DOHH2 (cell line): ENCODE data around the gene PROB1.
"Not testable (repeated sequence)": the region's sequence is repeated elsewhere in the genome, so short reads cannot be mapped to it uniquely, and the experiment has no call there.

Experiments used
- H3F3A ChIP-seq: fragments of 200-600 bp; sonication (generic), shearing (Covaris generic); 2 replicates; pipeline ENCODE4 v1.6.0; 2016; ENCODE audit warnings: antibody characterized with exemption, mild to moderate bottlenecking; ENCODE audit not compliant: control insufficient read depth, insufficient read depth
- H3K27ac ChIP-seq: fragments of 200-600 bp; sonication (generic); 2 replicates; pipeline ENCODE4 v1.5.1; 2014; ENCODE audit warnings: low read depth, mild to moderate bottlenecking, low read length, moderate library complexity
- H3K27me3 ChIP-seq: fragments of 200-600 bp; sonication (generic); 2 replicates; pipeline ENCODE4 v1.6.1; 2014; ENCODE audit warnings: mild to moderate bottlenecking, low read length, mixed read lengths; ENCODE audit not compliant: control insufficient read depth
- H3K36me3 ChIP-seq: fragments of 200-600 bp; sonication (generic); 2 replicates; pipeline ENCODE4 v1.6.1; 2014; ENCODE audit warnings: mild to moderate bottlenecking, low read length, moderate library complexity, mixed read lengths; ENCODE audit not compliant: control insufficient read depth
- H3K4me1 ChIP-seq: fragments of 200-600 bp; sonication (generic); 2 replicates; pipeline ENCODE4 v1.6.1; 2014; ENCODE audit warnings: mild to moderate bottlenecking, low read length, mixed read lengths; ENCODE audit not compliant: control insufficient read depth
- H3K4me2 ChIP-seq: fragments of 200-600 bp; sonication (generic); 2 replicates; pipeline ENCODE4 v1.6.0; 2014; ENCODE audit warnings: mild to moderate bottlenecking, low read length, moderate library complexity
- H3K4me3 ChIP-seq: fragments of 200-600 bp; sonication (generic); 2 replicates; pipeline ENCODE4 v1.5.1; 2014; ENCODE audit warnings: mild to moderate bottlenecking, low read length, mixed read lengths
- H3K79me2 ChIP-seq: fragments of 200-600 bp; sonication (generic); 2 replicates; pipeline ENCODE4 v1.6.1; 2014; ENCODE audit warnings: mild to moderate bottlenecking, low read length, mixed read lengths; ENCODE audit not compliant: control insufficient read depth
- H3K9me2 ChIP-seq: fragments of 200-600 bp; sonication (generic); replicated peaks from 2 replicates; pipeline ENCODE4 v1.6.1; 2014; ENCODE audit warnings: mild to moderate bottlenecking, low read length, mixed read lengths; ENCODE audit not compliant: control insufficient read depth
- H3K9me3 ChIP-seq: fragments of 200-600 bp; sonication (generic); 2 replicates; pipeline ENCODE4 v1.6.1; 2014; ENCODE audit warnings: antibody characterized with exemption, low read length, mixed read lengths; ENCODE audit not compliant: control insufficient read depth, insufficient read depth
- H4K20me1 ChIP-seq: fragments of 200-600 bp; sonication (generic); 2 replicates; pipeline ENCODE4 v1.6.0; 2014; ENCODE audit warnings: low read depth, mild to moderate bottlenecking, antibody characterized with exemption, low read length, moderate library complexity; ENCODE audit not compliant: control insufficient read depth, insufficient read depth
- EZH2phosphoT487 ChIP-seq: fragments of 200-600 bp; sonication (generic); IDR thresholded peaks from 2 replicates; pipeline ENCODE4 v1.6.1; 2017; ENCODE audit warnings: borderline replicate concordance, mild to moderate bottlenecking, antibody characterized with exemption, low read length, moderate library complexity, mixed read lengths
- TF ChIP-seq, protein P1 (sequence below): fragments of 200-600 bp; sonication (generic); IDR thresholded peaks from one replicate; pipeline ENCODE4 v1.5.1; 2014; ENCODE audit warnings: antibody characterized with exemption, mild to moderate bottlenecking, low read depth, low read length; ENCODE audit not compliant: poor library complexity, severe bottlenecking

Gene PROB1, protein sequence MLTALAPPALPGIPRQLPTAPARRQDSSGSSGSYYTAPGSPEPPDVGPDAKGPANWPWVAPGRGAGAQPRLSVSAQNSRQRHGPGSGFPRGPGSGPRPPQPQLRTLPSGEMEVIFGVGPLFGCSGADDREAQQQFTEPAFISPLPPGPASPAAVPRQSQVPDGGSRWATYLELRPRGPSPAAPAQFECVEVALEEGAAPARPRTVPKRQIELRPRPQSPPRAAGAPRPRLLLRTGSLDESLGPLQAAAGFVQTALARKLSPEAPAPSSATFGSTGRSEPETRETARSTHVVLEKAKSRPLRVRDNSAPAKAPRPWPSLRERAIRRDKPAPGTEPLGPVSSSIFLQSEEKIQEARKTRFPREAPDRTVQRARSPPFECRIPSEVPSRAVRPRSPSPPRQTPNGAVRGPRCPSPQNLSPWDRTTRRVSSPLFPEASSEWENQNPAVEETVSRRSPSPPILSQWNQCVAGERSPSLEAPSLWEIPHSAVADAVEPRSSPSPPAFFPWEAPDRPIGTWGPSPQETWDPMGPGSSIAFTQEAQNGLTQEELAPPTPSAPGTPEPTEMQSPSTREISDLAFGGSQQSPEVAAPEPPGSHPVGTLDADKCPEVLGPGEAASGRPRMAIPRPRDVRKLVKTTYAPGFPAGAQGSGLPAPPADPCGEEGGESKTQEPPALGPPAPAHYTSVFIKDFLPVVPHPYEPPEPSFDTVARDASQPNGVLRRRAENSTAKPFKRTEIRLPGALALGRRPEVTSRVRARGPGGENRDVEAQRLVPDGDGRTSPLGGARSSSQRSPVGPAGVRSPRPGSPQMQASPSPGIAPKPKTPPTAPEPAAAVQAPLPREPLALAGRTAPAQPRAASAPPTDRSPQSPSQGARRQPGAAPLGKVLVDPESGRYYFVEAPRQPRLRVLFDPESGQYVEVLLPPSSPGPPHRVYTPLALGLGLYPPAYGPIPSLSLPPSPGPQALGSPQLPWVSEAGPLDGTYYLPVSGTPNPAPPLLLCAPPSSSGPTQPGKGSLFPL

DNA sequence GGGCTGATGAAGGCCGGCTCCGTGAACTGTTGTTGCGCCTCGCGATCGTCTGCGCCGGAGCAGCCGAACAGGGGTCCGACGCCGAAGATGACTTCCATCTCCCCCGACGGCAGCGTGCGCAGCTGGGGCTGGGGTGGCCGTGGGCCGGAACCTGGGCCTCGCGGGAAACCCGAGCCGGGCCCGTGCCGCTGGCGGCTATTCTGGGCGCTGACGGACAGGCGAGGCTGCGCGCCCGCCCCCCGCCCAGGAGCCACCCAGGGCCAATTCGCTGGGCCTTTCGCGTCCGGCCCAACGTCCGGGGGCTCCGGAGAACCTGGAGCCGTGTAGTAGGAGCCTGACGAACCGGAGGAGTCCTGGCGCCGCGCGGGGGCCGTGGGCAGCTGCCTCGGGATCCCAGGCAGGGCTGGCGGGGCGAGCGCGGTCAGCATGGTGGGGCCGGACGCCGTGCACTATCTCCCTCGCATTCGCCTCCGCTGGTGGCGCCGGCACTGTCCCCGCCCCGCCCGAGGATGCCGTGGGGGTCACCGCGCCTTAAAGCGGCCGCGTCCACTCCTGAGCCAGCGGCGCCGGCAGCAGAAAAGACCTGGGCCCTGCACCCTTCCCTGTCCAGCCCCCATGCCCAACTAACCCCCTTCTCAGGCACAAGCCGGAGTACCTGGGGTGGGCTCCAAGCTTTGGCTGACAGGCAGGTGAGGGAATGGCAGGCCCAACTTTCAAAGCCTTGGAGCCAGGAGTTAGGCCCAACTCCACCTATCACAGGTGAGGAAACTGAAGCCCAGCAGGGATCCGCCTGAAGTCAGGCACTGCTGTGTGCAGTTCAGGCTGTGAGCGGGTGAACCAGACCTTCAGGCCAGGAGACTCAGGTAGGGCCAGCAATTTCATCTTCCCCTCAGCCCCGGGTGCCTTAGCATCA, at the start of gene PROB1:
Gene PROB1 (minus strand): TSS at position 451 of the 913 bp plus-strand sequence. CDS start 23 bp downstream, at position 428.
- Histone ChIP-seq H3K27ac (0 out of 2 replicates have a peak within 1 kb of the TSS, but pooled peaks have one; percentile 99), H3K79me2 (peaks cover 60% of the 10 kb centered on the region), H3F3A (peaks cover 19% of the 10 kb centered on the region), H3K9me3 (no peaks in the 10 kb centered on the region), H3K9me2 (no peaks in the 10 kb centered on the region), H4K20me1 (no peaks in the 10 kb centered on the region), H3K4me3 (peak within 1 kb of the TSS; percentile 99), H3K27me3 (no peaks in the 10 kb centered on the region), H3K36me3 (peaks cover 57% of the 10 kb centered on the region), H3K4me2 (peak within 1 kb of the TSS; percentile 99), H3K4me1 (peaks cover 58% of the 10 kb centered on the region)
- no peak for TF ChIP-seq EZH2phosphoT487
- TF ChIP-seq, protein P1, sequence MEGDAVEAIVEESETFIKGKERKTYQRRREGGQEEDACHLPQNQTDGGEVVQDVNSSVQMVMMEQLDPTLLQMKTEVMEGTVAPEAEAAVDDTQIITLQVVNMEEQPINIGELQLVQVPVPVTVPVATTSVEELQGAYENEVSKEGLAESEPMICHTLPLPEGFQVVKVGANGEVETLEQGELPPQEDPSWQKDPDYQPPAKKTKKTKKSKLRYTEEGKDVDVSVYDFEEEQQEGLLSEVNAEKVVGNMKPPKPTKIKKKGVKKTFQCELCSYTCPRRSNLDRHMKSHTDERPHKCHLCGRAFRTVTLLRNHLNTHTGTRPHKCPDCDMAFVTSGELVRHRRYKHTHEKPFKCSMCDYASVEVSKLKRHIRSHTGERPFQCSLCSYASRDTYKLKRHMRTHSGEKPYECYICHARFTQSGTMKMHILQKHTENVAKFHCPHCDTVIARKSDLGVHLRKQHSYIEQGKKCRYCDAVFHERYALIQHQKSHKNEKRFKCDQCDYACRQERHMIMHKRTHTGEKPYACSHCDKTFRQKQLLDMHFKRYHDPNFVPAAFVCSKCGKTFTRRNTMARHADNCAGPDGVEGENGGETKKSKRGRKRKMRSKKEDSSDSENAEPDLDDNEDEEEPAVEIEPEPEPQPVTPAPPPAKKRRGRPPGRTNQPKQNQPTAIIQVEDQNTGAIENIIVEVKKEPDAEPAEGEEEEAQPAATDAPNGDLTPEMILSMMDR: no peak

DNA sequence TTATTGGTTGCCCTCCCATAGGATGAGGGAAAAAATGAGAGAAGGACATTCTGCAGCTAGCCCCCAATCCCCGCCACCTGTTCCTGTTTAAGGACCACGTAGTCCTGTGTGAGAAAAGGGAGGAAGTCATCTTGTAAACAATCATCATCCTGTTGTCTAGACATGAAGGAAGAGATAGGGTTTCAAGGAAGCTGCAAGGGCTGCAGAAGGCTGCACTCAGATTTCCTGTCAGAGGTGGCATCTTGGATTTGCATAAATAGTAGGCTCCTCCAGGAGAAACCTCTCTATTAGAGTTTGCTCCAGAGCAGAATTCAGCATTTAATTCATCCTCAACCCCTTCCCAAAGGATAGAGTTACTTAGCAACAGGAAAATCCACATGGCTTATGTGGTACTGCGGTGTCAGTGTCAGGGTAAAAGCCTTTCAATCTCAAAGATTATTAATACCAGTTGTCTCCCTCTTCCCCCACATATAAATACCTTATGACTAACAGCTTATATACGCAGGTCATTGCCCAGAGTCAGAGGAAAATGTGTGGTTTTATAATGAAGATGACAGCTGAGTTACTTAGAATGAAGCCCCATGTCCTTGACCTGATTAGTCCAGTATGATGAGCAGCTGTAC, 49.0 kb upstream of the PROB1 start:
- Histone ChIP-seq H3K36me3 (no peaks in the 10 kb centered on the region), H3K27ac (no peak overlapping the region)

DNA sequence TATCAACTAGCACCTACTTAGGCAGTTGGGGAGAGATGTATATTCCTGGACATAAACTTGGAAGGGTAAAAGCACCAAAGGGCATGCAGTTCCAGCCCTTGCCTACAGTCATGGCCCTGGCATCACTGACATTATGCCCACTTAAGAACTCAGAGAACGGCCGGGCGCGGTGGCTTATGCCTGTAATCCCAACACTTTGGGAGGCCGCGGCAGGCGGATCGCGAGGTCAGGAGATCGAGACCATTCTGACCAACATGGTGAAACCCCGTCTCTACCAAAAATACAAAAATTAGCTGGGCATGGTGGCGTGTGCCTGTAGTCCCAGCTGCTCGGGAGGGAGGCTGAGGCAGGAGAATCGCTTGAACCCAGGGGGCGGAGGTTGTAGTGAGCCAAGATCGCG, 45.5 kb upstream of the PROB1 start:
- peaks cover 33% of the 10 kb centered on the region for H3K4me1 ChIP-seq
- not testable (repeated sequence) for H3K9me2 ChIP-seq, H3K79me2 ChIP-seq, H3F3A ChIP-seq, H3K27me3 ChIP-seq, H3K36me3 ChIP-seq, H3K27ac ChIP-seq, H3K4me2 ChIP-seq, H4K20me1 ChIP-seq, H3K4me3 ChIP-seq, H3K9me3 ChIP-seq

More for the DNA sequence above, 49.0 kb upstream of the PROB1 start:
- Histone ChIP-seq H3K79me2 (no peaks in the 10 kb centered on the region), H3K4me1 (peaks cover 32% of the 10 kb centered on the region), H4K20me1 (no peaks in the 10 kb centered on the region), H3K4me3 (peak overlapping the region; percentile 23; the same call in 1 of the 2 replicates), H3K4me2 (peak overlapping the region; percentile 51), H3K9me2 (no peaks in the 10 kb centered on the region), H3F3A (peaks cover 7% of the 10 kb centered on the region; the same call in 1 of the 2 replicates), H3K9me3 (no peaks in the 10 kb centered on the region), H3K27me3 (peaks cover 8% of the 10 kb centered on the region)
- TF ChIP-seq EZH2phosphoT487: no peak
- TF ChIP-seq, protein P1: no peak
